ENCODE data around the gene PIM3. TPM values are rescaled to one million over a fixed set of nuclear protein-coding genes. Genes with fewer than 3 reads are reported as not detected.

PIM3 gene
- total RNA-seq, 1 experiment from 2014 or later, result 67.0 TPM

- Histone ChIP-seq H3F3A (ENCODE audit: insufficient read depth, low read depth) (peaks cover 10% of the 10 kb centered on the region; the same call in 1 of the 2 replicates), H3K4me3 (peak overlapping the region; percentile 82; the same call in 1 of the 2 replicates), H3K36me3 (ENCODE audit: low read depth) (peaks cover 4% of the 10 kb centered on the region; the same call in 1 of the 2 replicates), H3K4me1 (replicated peaks; ENCODE audit: insufficient read depth) (peaks cover 17% of the 10 kb centered on the region), H4K20me1 (ENCODE audit: insufficient read depth) (no peaks in the 10 kb centered on the region), H3K79me2 (ENCODE audit: low read depth) (peaks cover 21% of the 10 kb centered on the region), H3K9me3 (ENCODE audit: insufficient read depth, low read depth) (no peaks in the 10 kb centered on the region), H2AFZ (no peak overlapping the region), H3K4me2 (peak overlapping the region; percentile 87), H3K27me3 (ENCODE audit: insufficient read depth, low read depth) (no peaks in the 10 kb centered on the region), H3K9me2 (ENCODE audit: insufficient read depth) (no peaks in the 10 kb centered on the region), H3K27ac (no peak overlapping the region)
- CTCF ChIA-PET, result no interaction called here
- no peak for DNase-seq
- TF ChIP-seq EZH2 (IDR thresholded peaks at IDR 0.05; ENCODE audit: low read depth) (no peak), CTCF (conservative IDR thresholded peaks at IDR 0.05) (no peak)
- intact Hi-C loops (cut with micrococcal nuclease; ENCODE audit: unreplicated experiment), result no loop called here
- POLR2A ChIA-PET (ENCODE audit: unreplicated experiment), result no interaction called here
- no TSS peak for BruUV-seq (replicated peaks)
Observed at GRCh38 chr22:49916831-49917230, 43.7 kb upstream of the PIM3 start.

- no peaks in the 10 kb centered on the region for H3K9me3 ChIP-seq (ENCODE audit: insufficient read depth, low read depth)
- peak within 1 kb of the TSS; percentile 93 for H3K4me2 ChIP-seq
- no peaks in the 10 kb centered on the region for H3K27me3 ChIP-seq (ENCODE audit: insufficient read depth, low read depth)
- BruUV-seq (replicated peaks), result no TSS peak
- peaks cover 17% of the 10 kb centered on the region for H3K4me1 ChIP-seq (replicated peaks; ENCODE audit: insufficient read depth)
- peak within 1 kb of the TSS; percentile 88 for H3K27ac ChIP-seq
- intact Hi-C loops (cut with micrococcal nuclease; ENCODE audit: unreplicated experiment), result loop anchor here (2.0 kb wide), 1 partner anchor 151 kb away; no protein-coding TSS in a partner anchor
- TF ChIP-seq EZH2 (IDR thresholded peaks at IDR 0.05; ENCODE audit: low read depth) (no peak), CTCF (conservative IDR thresholded peaks at IDR 0.05) (no peak)
- DNase-seq, result peak; percentile 92 to 96
- H3K36me3 ChIP-seq (ENCODE audit: low read depth), result no peaks in the 10 kb centered on the region
- no peaks in the 10 kb centered on the region for H4K20me1 ChIP-seq (ENCODE audit: insufficient read depth)
- H2AFZ ChIP-seq, result peak within 1 kb of the TSS; percentile 85
- H3F3A ChIP-seq (ENCODE audit: insufficient read depth, low read depth), result peaks cover 10% of the 10 kb centered on the region; the same call in 1 of the 2 replicates
- H3K79me2 ChIP-seq (ENCODE audit: low read depth), result peaks cover 21% of the 10 kb centered on the region
- ChIA-PET POLR2A (ENCODE audit: unreplicated experiment) (interaction anchor here (0.6 to 0.7 kb wide), 4 partner anchors 40 to 1400 kb away, joined by 3 to 5 read pairs (median 4); no protein-coding TSS in a partner anchor), CTCF (interaction anchor here (0.7 kb wide), 1 partner anchor 139 kb away, joined by 3 read pairs; no protein-coding TSS in a partner anchor)
- H3K4me3 ChIP-seq, result peak within 1 kb of the TSS; percentile 82
- no peaks in the 10 kb centered on the region for H3K9me2 ChIP-seq (ENCODE audit: insufficient read depth)
Observed at GRCh38 chr22:49917974-49918910, 42.3 kb upstream of the PIM3 start, which contains the start of the genes ALG12 and CRELD2. ALG12 (minus strand) TSS chr22:49918438; CDS start chr22:49913765, 4,673 bp downstream. CRELD2 (plus strand) TSS chr22:49918634; CDS start chr22:49918770, 136 bp downstream.

Data from PC-9 (cell line).